Urinary bladder (tissue), 4 donors: Measurements from ENCODE around the gene KRTAP10-5. TPM values are rescaled to one million over a fixed set of nuclear protein-coding genes. Genes with fewer than 3 reads are reported as not detected.

ENCODE experiments used
- DNase-seq: peaks from one replicate; pipeline ENCODE4 v3.0.0-alpha.2; 2015; ENCODE audit errors: extremely low spot score
- H3K27ac ChIP-seq: one replicate; pipeline ENCODE4 v1.5.1; 2013; ENCODE audit warnings: low read depth, mild to moderate bottlenecking, moderate library complexity
- H3K36me3 ChIP-seq: one replicate; pipeline ENCODE4 v1.6.1; 2013; ENCODE audit warnings: mild to moderate bottlenecking, moderate library complexity; ENCODE audit not compliant: insufficient read depth
- H3K4me1 ChIP-seq: one replicate; pipeline ENCODE4 v1.6.1; 2013; ENCODE audit warnings: mild to moderate bottlenecking, moderate library complexity; ENCODE audit not compliant: insufficient read depth
- H3K4me3 ChIP-seq: one replicate; pipeline ENCODE4 v1.5.1; 2013; ENCODE audit warnings: low read depth, low read length
- WGBS: extraction: QIAGEN DNeasy Blood & Tissue Kit; methylation state at CpG from one replicate; pipeline ENCODE4 v1.1.7; 2013; 5-methylcytosine and 5-hydroxymethylcytosine counted together
- polyA plus RNA-seq: library from polyadenylated mRNA; stranded (reverse); fragments of 200-250 nt; gene quantifications from one replicate; pipeline ENCODE4 v1.2.3, GENCODE V29; 2013
- total RNA-seq: library from RNA; depleted of rRNA; stranded (reverse); fragments of >200 nt; gene quantifications from one replicate; pipeline ENCODE4 v1.2.3, GENCODE V29; 2014
- donor health status: healthy with polysubstance abuse.
- donor health status: healthy.

KRTAP10-5 gene
- total and polyA plus RNA-seq, 2 donors: not detected

GRCh38 chr21:44549525-44550211, 30.7 kb downstream of the KRTAP10-5 start:
- Histone ChIP-seq H3K4me3 (no peak overlapping the region), H3K4me1 (no peaks in the 10 kb centered on the region), H3K36me3 (no peaks in the 10 kb centered on the region), H3K27ac (no peak overlapping the region)
- WGBS: 72% methylated on average over 25 of the region's 25 CpGs
- no peak for DNase-seq

GRCh38 chr21:44548922-44549321, 31.5 kb downstream of the KRTAP10-5 start:
- WGBS: 29% methylated on average over 14 of the region's 14 CpGs
- H3K27ac ChIP-seq: no peak overlapping the region
- H3K4me1 ChIP-seq: no peaks in the 10 kb centered on the region
- DNase-seq: peak; percentile 21
- no peaks in the 10 kb centered on the region for H3K36me3 ChIP-seq
- no peak overlapping the region for H3K4me3 ChIP-seq

GRCh38 chr21:44548381-44548780, 32.0 kb downstream of the KRTAP10-5 start:
- Histone ChIP-seq H3K36me3 (no peaks in the 10 kb centered on the region), H3K27ac (no peak overlapping the region), H3K4me3 (no peak overlapping the region), H3K4me1 (no peaks in the 10 kb centered on the region)
- WGBS: 59% methylated on average over 13 of the region's 13 CpGs
- no peak for DNase-seq

GRCh38 chr21:44547656-44548331, 32.6 kb downstream of the KRTAP10-5 start:
- WGBS: 61% methylated on average over 5 of the region's 5 CpGs
- Histone ChIP-seq H3K4me3 (no peak overlapping the region), H3K4me1 (no peaks in the 10 kb centered on the region), H3K27ac (no peak overlapping the region), H3K36me3 (no peaks in the 10 kb centered on the region)
- no peak for DNase-seq

GRCh38 chr21:44544566-44544965, 35.8 kb downstream of the KRTAP10-5 start:
- Histone ChIP-seq H3K4me3 (no peak overlapping the region), H3K27ac (no peak overlapping the region), H3K36me3 (no peaks in the 10 kb centered on the region), H3K4me1 (no peaks in the 10 kb centered on the region)
- no peak for DNase-seq
- 67% methylated on average over 3 of the region's 3 CpGs for WGBS

GRCh38 chr21:44542716-44543115, 37.7 kb downstream of the KRTAP10-5 start:
- WGBS: 84% methylated on average over 1 of the region's 1 CpG
- H3K4me3 ChIP-seq: no peak overlapping the region
- DNase-seq: no peak

GRCh38 chr21:44540741-44541288, 39.6 kb downstream of the KRTAP10-5 start:
- Histone ChIP-seq H3K36me3 (no peaks in the 10 kb centered on the region), H3K27ac (no peak overlapping the region), H3K4me3 (no peak overlapping the region), H3K4me1 (no peaks in the 10 kb centered on the region)
- 77% methylated on average over 11 of the region's 11 CpGs for WGBS
- DNase-seq: no peak

More at GRCh38 chr21:44542716-44543115, 37.7 kb downstream of the KRTAP10-5 start:
- no peak overlapping the region for H3K27ac ChIP-seq
- H3K36me3 ChIP-seq: no peaks in the 10 kb centered on the region
- no peaks in the 10 kb centered on the region for H3K4me1 ChIP-seq

- no peak for DNase-seq
These were observed 40.3 kb downstream of the KRTAP10-5 start, which contains the start of gene KRTAP10-1 for GRCh38 chr21:44539991-44540666. Gene KRTAP10-1 (minus strand): TSS chr21:44540195. CDS start chr21:44540150, 45 bp downstream.

GRCh38 chr21:44539046-44539445, 41.4 kb downstream of the KRTAP10-5 start:
- Histone ChIP-seq H3K36me3 (no peaks in the 10 kb centered on the region), H3K4me3 (no peak overlapping the region), H3K27ac (no peak overlapping the region), H3K4me1 (no peaks in the 10 kb centered on the region)
- no peak for DNase-seq
- 69% methylated on average over 14 of the region's 14 CpGs for WGBS

More at GRCh38 chr21:44539991-44540666, 40.3 kb downstream of the KRTAP10-5 start, which contains the start of gene KRTAP10-1:
- Histone ChIP-seq H3K4me3 (no peak within 1 kb of the TSS), H3K36me3 (no peaks in the 10 kb centered on the region), H3K4me1 (no peaks in the 10 kb centered on the region), H3K27ac (no peak within 1 kb of the TSS)
- WGBS: 67% methylated on average over 21 of the region's 21 CpGs

- WGBS: 91% methylated on average over 33 of the region's 33 CpGs
- no peak for DNase-seq
- H3K4me1 ChIP-seq: no peaks in the 10 kb centered on the region
- H3K36me3 ChIP-seq: no peaks in the 10 kb centered on the region
- H3K4me3 ChIP-seq: no peak overlapping the region
- no peak overlapping the region for H3K27ac ChIP-seq
These were observed 42.2 kb downstream of the KRTAP10-5 start for GRCh38 chr21:44537930-44538911.

GRCh38 chr21:44535963-44536362, 44.4 kb downstream of the KRTAP10-5 start:
- no peaks in the 10 kb centered on the region for H3K4me1 ChIP-seq
- no peak overlapping the region for H3K4me3 ChIP-seq
- DNase-seq: no peak
- WGBS: 44% methylated on average over 7 of the region's 7 CpGs
- no peaks in the 10 kb centered on the region for H3K36me3 ChIP-seq
- no peak overlapping the region for H3K27ac ChIP-seq

- H3K4me1 ChIP-seq: no peaks in the 10 kb centered on the region
- 93% methylated on average over 6 of the region's 6 CpGs for WGBS
- no peaks in the 10 kb centered on the region for H3K36me3 ChIP-seq
These were observed 45.7 kb downstream of the KRTAP10-5 start for GRCh38 chr21:44534688-44535087.

More at GRCh38 chr21:44534688-44535087, 45.7 kb downstream of the KRTAP10-5 start:
- DNase-seq: no peak
- H3K4me3 ChIP-seq: no peak overlapping the region
- no peak overlapping the region for H3K27ac ChIP-seq
